H1 (cell line): Measurements from ENCODE around the gene HELZ2.

Experiments
- CHD2 ChIP-seq: IDR thresholded peaks from 2 replicates; pipeline ENCODE4 v1.6.1; 2012; ENCODE audit warnings: low read length, improper control_type of control experiment
- EGR1 ChIP-seq: IDR thresholded peaks from 2 replicates; pipeline ENCODE4 v1.6.1; 2011; ENCODE audit warnings: low read depth, low read length, borderline replicate concordance
- EP300 ChIP-seq, 2 experiments: IDR thresholded peaks; 1 replicate in 1 of 2; 2 replicates in 1 of 2; pipeline ENCODE4 v1.6.1; 2011 to 2012; ENCODE audit warnings: low read depth in 2 of 2, low read length in 2 of 2, mild to moderate bottlenecking in 2 of 2, borderline replicate concordance in 1 of 2, inconsistent platforms in 1 of 2, moderate library complexity in 1 of 2
- FOSL1 ChIP-seq: IDR thresholded peaks from 2 replicates; pipeline ENCODE4 v1.6.1; 2011; ENCODE audit warnings: mild to moderate bottlenecking, low read depth, low read length, moderate library complexity; ENCODE audit not compliant: insufficient read depth
- KDM5A ChIP-seq: fragments of 200-600 bp; IDR thresholded peaks from 2 replicates; pipeline ENCODE4 v1.7.1; 2012; ENCODE audit warnings: mild to moderate bottlenecking, low read length, inconsistent platforms, mixed read lengths
- POLR2A ChIP-seq, 2 experiments: IDR thresholded peaks; 1 replicate in 1 of 2; 2 replicates in 1 of 2; pipeline ENCODE4 v1.6.1; 2011; ENCODE audit warnings: low read depth in 2 of 2, low read length in 2 of 2, mild to moderate bottlenecking in 2 of 2; ENCODE audit errors: control extremely low read depth in 1 of 2
- POLR2AphosphoS5 ChIP-seq: IDR thresholded peaks from 2 replicates; pipeline ENCODE4 v1.6.1; 2011; ENCODE audit warnings: low read depth, low read length
- RFX5 ChIP-seq: IDR thresholded peaks from 2 replicates; pipeline ENCODE4 v1.6.1; 2011; ENCODE audit warnings: low read depth, low read length, improper control_type of control experiment, borderline replicate concordance
- RNF2 ChIP-seq: fragments of 200-900, 300-1000 bp; sonication (generic); IDR thresholded peaks from 2 replicates; pipeline ENCODE4 v1.7.1; 2016; ENCODE audit warnings: borderline replicate concordance, low read depth, mild to moderate bottlenecking, antibody characterized with exemption, low read length; ENCODE audit not compliant: poor library complexity, severe bottlenecking; ENCODE audit errors: missing control alignments
- SIN3A ChIP-seq, 2 experiments: IDR thresholded peaks in 1 of 2; conservative IDR thresholded peaks in 1 of 2; 2 replicates each; pipeline ENCODE4 v1.6.1; 2011 to 2012; ENCODE audit warnings: low read length in 2 of 2, improper control_type of control experiment in 1 of 2, low read depth in 1 of 2, mild to moderate bottlenecking in 1 of 2
- SUZ12 ChIP-seq: fragments of 200-600 bp; sonication (generic); IDR thresholded peaks from 2 replicates; pipeline ENCODE4 v1.6.1; 2012; ENCODE audit warnings: mild to moderate bottlenecking, inconsistent platforms, low read length, moderate library complexity, mixed read lengths
- TF ChIP-seq, protein P1 (sequence below), 3 experiments: IDR thresholded peaks; 1 replicate in 2 of 3; 2 replicates in 1 of 3; pipeline versions ENCODE4 v1.5.1 to v1.6.1; 2011; ENCODE audit warnings: low read length in 3 of 3, mild to moderate bottlenecking in 3 of 3, inconsistent platforms in 2 of 3, low read depth in 1 of 3, moderate library complexity in 1 of 3; ENCODE audit not compliant: insufficient read depth in 1 of 3; ENCODE audit errors: control extremely low read depth in 1 of 3
- TF ChIP-seq, protein P2 (sequence below): IDR thresholded peaks from 2 replicates; pipeline ENCODE4 v1.6.1; 2012; ENCODE audit warnings: inconsistent platforms

DNA sequence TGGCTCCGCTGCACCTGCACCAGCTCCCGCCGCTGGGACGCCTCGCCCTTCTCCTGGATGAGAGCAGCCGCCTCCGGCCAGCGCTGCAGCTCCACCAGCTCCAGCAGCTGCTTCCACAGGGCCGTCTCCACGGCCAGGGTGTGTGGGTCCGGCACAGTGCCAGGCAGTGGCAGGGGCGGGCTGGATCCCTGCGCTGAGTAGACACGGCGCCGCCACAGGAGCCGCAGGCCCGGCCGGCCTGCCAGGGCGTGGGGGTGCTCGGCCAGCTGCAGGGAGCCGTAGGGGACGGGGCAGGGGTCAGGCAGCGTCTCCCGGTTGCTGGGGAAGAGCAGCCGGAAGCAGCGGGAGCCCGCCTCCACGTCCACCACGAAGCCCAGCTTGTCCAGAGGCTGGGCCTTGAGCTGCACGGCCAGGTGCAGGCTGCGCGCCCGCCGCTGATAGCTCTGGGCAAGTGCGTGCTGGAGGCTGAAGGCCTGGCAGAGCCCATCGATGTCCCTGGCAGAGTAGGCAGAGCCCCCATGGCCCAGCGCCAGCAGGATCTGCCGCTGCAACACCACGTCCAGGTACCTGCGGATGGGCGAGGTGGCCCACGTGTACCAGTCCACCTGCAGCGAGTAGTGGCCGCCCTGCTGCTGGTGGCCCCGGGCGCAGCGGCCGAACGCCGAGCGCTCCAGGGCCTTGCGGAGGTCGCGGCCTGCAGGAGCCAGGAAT lies 10.7 kb downstream of the HELZ2 start:
- TF ChIP-seq RFX5, result no peak
- no peak for TF ChIP-seq POLR2A (IDR thresholded peaks at IDR 0.05; ENCODE audit: control extremely low read depth in 1 of 2, low read depth in 2 of 2, low read length in 2 of 2)
- TF ChIP-seq, protein P1, sequence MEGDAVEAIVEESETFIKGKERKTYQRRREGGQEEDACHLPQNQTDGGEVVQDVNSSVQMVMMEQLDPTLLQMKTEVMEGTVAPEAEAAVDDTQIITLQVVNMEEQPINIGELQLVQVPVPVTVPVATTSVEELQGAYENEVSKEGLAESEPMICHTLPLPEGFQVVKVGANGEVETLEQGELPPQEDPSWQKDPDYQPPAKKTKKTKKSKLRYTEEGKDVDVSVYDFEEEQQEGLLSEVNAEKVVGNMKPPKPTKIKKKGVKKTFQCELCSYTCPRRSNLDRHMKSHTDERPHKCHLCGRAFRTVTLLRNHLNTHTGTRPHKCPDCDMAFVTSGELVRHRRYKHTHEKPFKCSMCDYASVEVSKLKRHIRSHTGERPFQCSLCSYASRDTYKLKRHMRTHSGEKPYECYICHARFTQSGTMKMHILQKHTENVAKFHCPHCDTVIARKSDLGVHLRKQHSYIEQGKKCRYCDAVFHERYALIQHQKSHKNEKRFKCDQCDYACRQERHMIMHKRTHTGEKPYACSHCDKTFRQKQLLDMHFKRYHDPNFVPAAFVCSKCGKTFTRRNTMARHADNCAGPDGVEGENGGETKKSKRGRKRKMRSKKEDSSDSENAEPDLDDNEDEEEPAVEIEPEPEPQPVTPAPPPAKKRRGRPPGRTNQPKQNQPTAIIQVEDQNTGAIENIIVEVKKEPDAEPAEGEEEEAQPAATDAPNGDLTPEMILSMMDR (IDR thresholded peaks at IDR 0.05; ENCODE audit: control extremely low read depth in 1 of 3, insufficient read depth in 1 of 3, low read depth in 1 of 3, low read length in 3 of 3), result no peak
- TF ChIP-seq, protein P2, sequence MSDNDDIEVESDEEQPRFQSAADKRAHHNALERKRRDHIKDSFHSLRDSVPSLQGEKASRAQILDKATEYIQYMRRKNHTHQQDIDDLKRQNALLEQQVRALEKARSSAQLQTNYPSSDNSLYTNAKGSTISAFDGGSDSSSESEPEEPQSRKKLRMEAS, result no peak
- no peak for TF ChIP-seq SUZ12
- no peak for TF ChIP-seq CHD2
- no peak for TF ChIP-seq EP300 (IDR thresholded peaks at IDR 0.05; ENCODE audit: borderline replicate concordance in 1 of 2, low read depth in 2 of 2, low read length in 2 of 2)
- no peak for TF ChIP-seq EGR1
- TF ChIP-seq RNF2, result no peak
- no peak for TF ChIP-seq POLR2AphosphoS5
- TF ChIP-seq KDM5A, result no peak
- TF ChIP-seq FOSL1, result no peak
- TF ChIP-seq SIN3A (conservative IDR thresholded peaks at IDR 0.05 in 1 of 2, IDR thresholded peaks at IDR 0.05 in 1 of 2; ENCODE audit: low read depth in 1 of 2, low read length in 2 of 2), result no peak
